Endothelial cell of hepatic sinusoid (primary cell): ENCODE measurements around the gene OGA.

Experiments
- in situ Hi-C: cut with HindIII; loops from 2 replicates; pipeline ENCODE4 v1.10.0; 2017; ENCODE audit warnings: low sequenced_read_pairs

OGA gene

GRCh38 chr10:101776161-101776817 is 42.0 kb downstream of the OGA start:
- in situ Hi-C loops: no loop called here

GRCh38 chr10:101775273-101776160 is 42.7 kb downstream of the OGA start, which contains the start of gene FGF8:
Gene FGF8 (minus strand): TSS chr10:101776114. CDS start chr10:101775900, 214 bp downstream.
- in situ Hi-C loops: no loop called here

- in situ Hi-C loops: no loop called here
Measured at GRCh38 chr10:101774589-101775272, 43.5 kb downstream of the OGA start.

GRCh38 chr10:101773923-101774588 is 44.2 kb downstream of the OGA start:
- in situ Hi-C loops: no loop called here

GRCh38 chr10:101772895-101773761 is 45.1 kb downstream of the OGA start:
- in situ Hi-C loops: no loop called here

GRCh38 chr10:101772017-101772894 is 46.0 kb downstream of the OGA start:
- in situ Hi-C loops: no loop called here

- in situ Hi-C loops: no loop called here
Measured at GRCh38 chr10:101771380-101771779, 46.9 kb downstream of the OGA start.

GRCh38 chr10:101770331-101771215 is 47.7 kb downstream of the OGA start:
- in situ Hi-C loops: no loop called here

- in situ Hi-C loops: no loop called here
Measured at GRCh38 chr10:101769541-101770180, 48.6 kb downstream of the OGA start.

- in situ Hi-C loops: no loop called here
Measured at GRCh38 chr10:101768791-101769170, 49.5 kb downstream of the OGA start.

- in situ Hi-C loops: no loop called here
Measured at GRCh38 chr10:101767966-101768790, 50.1 kb downstream of the OGA start.

- in situ Hi-C loops: no loop called here
Measured at GRCh38 chr10:101767600-101767945, 50.7 kb downstream of the OGA start.

- in situ Hi-C loops: no loop called here
Measured at GRCh38 chr10:101766753-101767599, 51.3 kb downstream of the OGA start.

GRCh38 chr10:101766306-101766705 is 51.9 kb downstream of the OGA start:
- in situ Hi-C loops: no loop called here

GRCh38 chr10:101763141-101763846 is 55.0 kb downstream of the OGA start:
- in situ Hi-C loops: no loop called here
